Lung (tissue), 12 donors: Measurements from ENCODE around the gene ARHGEF4. TPM values are rescaled to one million over a fixed set of nuclear protein-coding genes. Genes with fewer than 3 reads are reported as not detected.
A peak's percentile ranks its signal among the peaks of the same experiment; 100 is the strongest.

ENCODE experiments used
- ATAC-seq: fragments of 200-7000 bp; cut with Tn5 transposase; one replicate; pipeline ENCODE4 v1.9.1; 2020; ENCODE audit warnings: moderate number of reproducible peaks; ENCODE audit not compliant: insufficient read depth, low FRiP score
- DNase-seq, 3 donors: peaks; one replicate each; pipeline ENCODE4 v3.0.0-alpha.2; 2013 to 2017
- H3K27ac ChIP-seq, 2 donors: one replicate each; pipeline ENCODE4 v1.5.1; 2013; ENCODE audit warnings: mild to moderate bottlenecking in 2 of 2, moderate library complexity in 2 of 2, control low read depth in 1 of 2, inconsistent platforms in 1 of 2, low read depth in 1 of 2, low read length in 1 of 2
- H3K27me3 ChIP-seq, 3 donors: one replicate each; pipeline ENCODE4 v1.5.1; 2013; ENCODE audit warnings: low read length in 2 of 3; ENCODE audit not compliant: control insufficient read depth in 3 of 3, insufficient read depth in 3 of 3
- H3K36me3 ChIP-seq, 4 donors: one replicate each; pipeline ENCODE4 v1.5.1; 2013; ENCODE audit warnings: low read length in 4 of 4, mild to moderate bottlenecking in 1 of 4, moderate library complexity in 1 of 4; ENCODE audit not compliant: control insufficient read depth in 4 of 4, insufficient read depth in 4 of 4
- H3K4me1 ChIP-seq, 5 donors: one replicate each; pipeline ENCODE4 v1.5.1; 2013; ENCODE audit warnings: low read length in 5 of 5, mild to moderate bottlenecking in 2 of 5, moderate library complexity in 1 of 5; ENCODE audit not compliant: control insufficient read depth in 5 of 5, insufficient read depth in 5 of 5
- H3K4me3 ChIP-seq: one replicate; pipeline ENCODE4 v1.5.1; 2013; ENCODE audit warnings: mild to moderate bottlenecking, control low read depth, moderate library complexity
- H3K9ac ChIP-seq, 2 donors: one replicate each; pipeline ENCODE4 v1.5.1; 2013; ENCODE audit warnings: low read length in 2 of 2, control low read depth in 1 of 2; ENCODE audit not compliant: insufficient read depth in 1 of 2
- H3K9me3 ChIP-seq, 4 donors: one replicate each; pipeline ENCODE4 v1.5.1; 2013; ENCODE audit warnings: low read length in 3 of 4, mild to moderate bottlenecking in 1 of 4, moderate library complexity in 1 of 4; ENCODE audit not compliant: control insufficient read depth in 4 of 4, insufficient read depth in 3 of 4
- WGBS, 2 donors: extraction: QIAGEN DNeasy Blood & Tissue Kit; methylation state at CpG; one replicate each; pipeline ENCODE4 v1.1.7; 2013; 5-methylcytosine and 5-hydroxymethylcytosine counted together
- polyA plus RNA-seq, 2 donors: library from polyadenylated mRNA; stranded (reverse); fragments of 200-250 nt; gene quantifications; one replicate each; pipeline ENCODE4 v1.2.1, GENCODE V29; 2013
- total RNA-seq, 2 donors: library from RNA; depleted of rRNA in 1 of 2; stranded (reverse); fragments of >200 nt in 1 of 2; gene quantifications; one replicate each; pipeline ENCODE4 v1.2.1, GENCODE V29; 2014 to 2021
- TF ChIP-seq, protein P1 (sequence below): IDR thresholded peaks from 2 replicates; pipeline ENCODE4 v1.5.1; 2012; ENCODE audit warnings: mild to moderate bottlenecking; ENCODE audit errors: control extremely low read depth, extremely low read depth
- donor health status: control.
- donor health status: control.
- donor health status: Bipolar disorder and iron deficiency.
- donor health status: healthy.
- donor health status: DM: yes; HTN: yes; CAD: no.

ARHGEF4 gene
- total and polyA plus RNA-seq, 4 donors = 1.8 to 15.9 (median 6.9) TPM

DNA sequence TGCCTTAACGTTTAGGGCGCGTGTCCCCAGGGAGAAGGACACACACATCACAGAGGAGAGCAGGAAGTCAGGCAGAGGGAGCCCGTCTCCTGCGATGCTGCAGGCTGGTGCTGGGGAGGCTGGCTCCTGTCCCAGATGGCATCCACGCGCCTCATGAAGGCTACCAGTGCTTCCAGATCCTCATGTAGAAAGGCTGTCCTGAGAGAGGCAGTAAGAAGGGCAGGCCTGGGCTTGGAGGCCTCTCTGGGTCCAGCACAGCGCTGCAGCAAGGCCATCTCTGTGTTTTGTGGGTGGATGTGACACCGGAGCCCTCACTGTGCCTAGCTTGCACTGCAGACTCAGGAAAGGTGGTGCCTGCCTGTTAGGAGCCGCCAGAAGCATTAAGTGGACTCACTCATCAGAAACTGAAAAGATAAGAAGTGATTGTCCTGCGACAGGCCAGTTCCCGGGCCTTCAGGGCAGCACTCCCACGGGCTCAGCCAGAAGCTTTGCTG, 193.8 kb downstream of the ARHGEF4 start:
- DNase-seq = peak in 1 of 3 donors; percentile 10

DNA sequence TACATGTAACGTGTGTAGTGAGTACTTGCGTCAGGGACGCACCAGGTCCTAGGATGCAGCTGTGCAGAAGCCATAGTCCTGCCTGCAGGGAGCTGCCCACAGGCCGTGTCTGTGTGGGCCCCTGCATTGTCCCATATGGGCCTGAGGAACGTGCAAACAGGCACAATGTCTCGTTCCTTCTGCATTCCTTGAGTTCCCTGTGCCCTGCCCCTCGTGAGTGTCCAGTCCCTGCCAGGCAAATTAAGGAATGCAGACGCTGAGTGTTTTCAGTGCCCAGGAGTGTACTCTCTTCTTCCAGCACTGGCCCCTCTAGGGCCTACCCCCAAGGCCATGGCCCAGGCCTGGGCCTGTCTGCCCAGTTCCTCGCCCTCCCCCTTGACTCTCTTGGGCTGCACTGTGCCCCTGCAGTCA, 194.7 kb downstream of the ARHGEF4 start:
- Histone ChIP-seq H3K27ac (peak overlapping the region in 1 of 2 donors; percentile 14), H3K4me1 (peaks cover 0 to 6% (median 0%) of the 10 kb centered on the region in 5 donors), H3K4me3 (no peak overlapping the region), H3K36me3 (no peaks in the 10 kb centered on the region), H3K9me3 (peaks cover 0 to 9% (median 0%) of the 10 kb centered on the region in 4 donors), H3K27me3 (peaks cover 8 to 23% (median 17%) of the 10 kb centered on the region in 3 donors), H3K9ac (no peak overlapping the region)
- no peak for ATAC-seq
- WGBS, 2 donors = 62 to 79% methylated on average over 9 of the region's 9 CpGs
- peak in 1 of 3 donors; percentile 12 for DNase-seq
- TF ChIP-seq, protein P1, sequence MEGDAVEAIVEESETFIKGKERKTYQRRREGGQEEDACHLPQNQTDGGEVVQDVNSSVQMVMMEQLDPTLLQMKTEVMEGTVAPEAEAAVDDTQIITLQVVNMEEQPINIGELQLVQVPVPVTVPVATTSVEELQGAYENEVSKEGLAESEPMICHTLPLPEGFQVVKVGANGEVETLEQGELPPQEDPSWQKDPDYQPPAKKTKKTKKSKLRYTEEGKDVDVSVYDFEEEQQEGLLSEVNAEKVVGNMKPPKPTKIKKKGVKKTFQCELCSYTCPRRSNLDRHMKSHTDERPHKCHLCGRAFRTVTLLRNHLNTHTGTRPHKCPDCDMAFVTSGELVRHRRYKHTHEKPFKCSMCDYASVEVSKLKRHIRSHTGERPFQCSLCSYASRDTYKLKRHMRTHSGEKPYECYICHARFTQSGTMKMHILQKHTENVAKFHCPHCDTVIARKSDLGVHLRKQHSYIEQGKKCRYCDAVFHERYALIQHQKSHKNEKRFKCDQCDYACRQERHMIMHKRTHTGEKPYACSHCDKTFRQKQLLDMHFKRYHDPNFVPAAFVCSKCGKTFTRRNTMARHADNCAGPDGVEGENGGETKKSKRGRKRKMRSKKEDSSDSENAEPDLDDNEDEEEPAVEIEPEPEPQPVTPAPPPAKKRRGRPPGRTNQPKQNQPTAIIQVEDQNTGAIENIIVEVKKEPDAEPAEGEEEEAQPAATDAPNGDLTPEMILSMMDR = no peak

More for the DNA sequence above, 193.8 kb downstream of the ARHGEF4 start:
- Histone ChIP-seq H3K9me3 (peaks cover 0 to 9% (median 0%) of the 10 kb centered on the region in 4 donors), H3K9ac (no peak overlapping the region), H3K4me3 (no peak overlapping the region), H3K4me1 (peaks cover 0 to 6% (median 0%) of the 10 kb centered on the region in 5 donors), H3K36me3 (no peaks in the 10 kb centered on the region), H3K27me3 (peaks cover 8 to 14% (median 12%) of the 10 kb centered on the region in 3 donors), H3K27ac (no peak overlapping the region)
- TF ChIP-seq, protein P1 = no peak
- WGBS, 2 donors = 65 to 76% methylated on average over 13 of the region's 13 CpGs
- ATAC-seq = no peak

DNA sequence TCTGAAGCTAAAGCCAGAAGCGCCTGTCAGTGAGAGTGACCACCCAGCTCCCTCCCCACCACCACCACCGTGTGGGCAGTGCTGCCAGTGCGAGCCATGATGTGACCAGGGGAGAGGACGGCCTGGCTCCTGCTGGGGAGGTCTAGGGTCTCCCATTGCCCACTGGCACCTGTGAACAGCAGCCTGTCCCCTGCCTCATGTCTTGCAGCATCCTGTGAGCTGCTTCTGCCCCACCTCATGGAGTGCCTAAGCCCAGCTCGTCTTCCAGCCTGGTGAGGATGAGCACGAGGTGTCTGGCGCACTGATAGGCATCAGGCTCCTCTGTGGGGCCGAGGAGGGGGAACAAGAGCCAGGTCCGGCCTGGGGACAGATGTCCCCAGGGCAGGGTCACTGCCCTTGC, 195.2 kb downstream of the ARHGEF4 start:
- ATAC-seq (no peak), DNase-seq (no peak)
- no peaks in the 10 kb centered on the region for H3K36me3 ChIP-seq
- 76 to 81% methylated on average over 9 of the region's 9 CpGs for WGBS, 2 donors
- H3K4me3 ChIP-seq = no peak overlapping the region
- no peak overlapping the region for H3K9ac ChIP-seq
- peak overlapping the region in 1 of 2 donors; percentile 14 for H3K27ac ChIP-seq
- peaks cover 8 to 28% (median 17%) of the 10 kb centered on the region in 3 donors for H3K27me3 ChIP-seq
- TF ChIP-seq, protein P1 = no peak
- H3K4me1 ChIP-seq = peaks cover 0 to 6% (median 0%) of the 10 kb centered on the region in 5 donors
- H3K9me3 ChIP-seq = peaks cover 0 to 9% (median 0%) of the 10 kb centered on the region in 4 donors
